Activated CD4-positive, alpha-beta T cell treated with anti-CD3 and anti-CD28 coated beads, Interleukin-2, amount 10 ng/mL, durations not matched to agents 24 days and 14 days (primary cell): ENCODE results near the gene ATF3. TPM values are rescaled to one million over a fixed set of nuclear protein-coding genes. Genes with fewer than 3 reads are reported as not detected.

Experiments used
- DNase-seq: peaks from one replicate; pipeline ENCODE4 v3.0.0; 2022
- H3K27ac Mint-ChIP-seq: one replicate; pipeline ENCODE4 v1.8.0; 2022; ENCODE audit warnings: mild to moderate bottlenecking, mixed read lengths
- H3K27me3 Mint-ChIP-seq: one replicate; pipeline ENCODE4 v1.8.0; 2022; ENCODE audit warnings: mixed read lengths
- H3K36me3 Mint-ChIP-seq: one replicate; pipeline ENCODE4 v1.8.0; 2022; ENCODE audit warnings: low read depth, mild to moderate bottlenecking, mixed read lengths
- H3K4me1 Mint-ChIP-seq: one replicate; pipeline ENCODE4 v1.8.0; 2021; ENCODE audit warnings: mixed read lengths
- H3K4me3 Mint-ChIP-seq: one replicate; pipeline ENCODE4 v1.8.0; 2022; ENCODE audit warnings: mild to moderate bottlenecking, moderate library complexity, mixed read lengths
- H3K9me3 Mint-ChIP-seq: one replicate; pipeline ENCODE4 v1.8.0; 2021; ENCODE audit warnings: mixed read lengths
- intact Hi-C: fragments of 100-400 bp; cut with micrococcal nuclease; formaldehyde crosslinking; loops from one replicate; pipeline ENCODE4 v1.15.1; 2023
- total RNA-seq: library from RNA; stranded (reverse); gene quantifications from 2 replicates; pipeline ENCODE4 v1.2.3, GENCODE V29; 2022

The ATF3 gene
- total RNA-seq, 1 donor from 2014 or later, result 21.2 TPM

- no peak for DNase-seq
- Mint-ChIP-seq H3K36me3 (peaks cover 11% of the 10 kb centered on the region), H3K4me1 (peaks cover 47% of the 10 kb centered on the region), H3K9me3 (no peaks in the 10 kb centered on the region), H3K27ac (peak overlapping the region; percentile 96), H3K4me3 (peak overlapping the region; percentile 90), H3K27me3 (peaks cover 41% of the 10 kb centered on the region)
- intact Hi-C loops, result loop anchor here (1.0 to 10.0 kb wide), 11 partner anchors 23 to 1031 kb away; partner anchors contain the start of genes DTL, FLVCR1, INTS7 and NENF
These were observed 609 bp upstream of the ATF3 start for GRCh38 chr1:212607913-212608391.

DNA sequence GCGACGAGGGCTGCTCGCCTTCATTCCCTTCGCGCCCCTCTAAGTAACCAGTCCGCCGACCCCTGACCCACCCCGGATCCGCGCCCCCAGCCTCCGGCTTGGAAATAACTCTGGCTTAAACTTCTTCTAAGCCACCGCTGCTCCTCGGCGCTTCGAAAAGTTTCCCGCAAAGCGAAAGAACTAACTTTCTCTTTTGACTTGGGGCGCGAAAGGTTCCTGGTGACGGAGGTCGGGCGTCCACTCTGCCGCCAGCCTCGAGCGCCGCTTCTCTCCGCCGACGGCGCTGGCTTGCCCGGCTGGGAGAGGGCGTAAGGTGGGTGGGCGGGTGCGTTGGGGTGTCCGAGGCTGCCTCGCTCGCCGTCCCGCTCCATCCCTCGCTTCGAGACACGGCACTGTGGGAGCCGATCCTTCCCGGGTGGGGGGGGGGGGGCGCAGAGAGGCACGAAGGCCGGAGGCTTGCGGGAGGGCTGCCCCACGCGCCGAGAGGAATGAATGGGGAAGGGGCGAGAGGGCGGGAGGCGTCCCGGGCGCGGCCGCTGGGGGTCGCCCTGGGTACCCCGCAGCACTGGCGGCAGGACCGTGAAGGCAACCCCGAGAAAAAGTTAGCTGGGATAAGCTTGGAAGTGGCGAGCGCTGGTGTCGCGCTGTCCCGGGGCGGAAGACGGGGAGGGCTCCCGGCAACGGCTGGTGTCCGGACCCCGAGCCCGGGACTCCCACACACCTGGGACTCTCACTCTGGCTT lies 569 bp downstream of the ATF3 start:
- Mint-ChIP-seq H3K27me3 (peaks cover 33% of the 10 kb centered on the region), H3K4me3 (peak overlapping the region; percentile 90), H3K4me1 (peaks cover 56% of the 10 kb centered on the region), H3K27ac (peak overlapping the region; percentile 96), H3K36me3 (peaks cover 15% of the 10 kb centered on the region), H3K9me3 (no peaks in the 10 kb centered on the region)
- DNase-seq, result peak; percentile 92
- intact Hi-C loops, result loop anchor here (1.0 to 10.0 kb wide), 12 partner anchors 14 to 1032 kb away; partner anchors contain the start of genes DTL, FLVCR1, INTS7 and NENF

DNA sequence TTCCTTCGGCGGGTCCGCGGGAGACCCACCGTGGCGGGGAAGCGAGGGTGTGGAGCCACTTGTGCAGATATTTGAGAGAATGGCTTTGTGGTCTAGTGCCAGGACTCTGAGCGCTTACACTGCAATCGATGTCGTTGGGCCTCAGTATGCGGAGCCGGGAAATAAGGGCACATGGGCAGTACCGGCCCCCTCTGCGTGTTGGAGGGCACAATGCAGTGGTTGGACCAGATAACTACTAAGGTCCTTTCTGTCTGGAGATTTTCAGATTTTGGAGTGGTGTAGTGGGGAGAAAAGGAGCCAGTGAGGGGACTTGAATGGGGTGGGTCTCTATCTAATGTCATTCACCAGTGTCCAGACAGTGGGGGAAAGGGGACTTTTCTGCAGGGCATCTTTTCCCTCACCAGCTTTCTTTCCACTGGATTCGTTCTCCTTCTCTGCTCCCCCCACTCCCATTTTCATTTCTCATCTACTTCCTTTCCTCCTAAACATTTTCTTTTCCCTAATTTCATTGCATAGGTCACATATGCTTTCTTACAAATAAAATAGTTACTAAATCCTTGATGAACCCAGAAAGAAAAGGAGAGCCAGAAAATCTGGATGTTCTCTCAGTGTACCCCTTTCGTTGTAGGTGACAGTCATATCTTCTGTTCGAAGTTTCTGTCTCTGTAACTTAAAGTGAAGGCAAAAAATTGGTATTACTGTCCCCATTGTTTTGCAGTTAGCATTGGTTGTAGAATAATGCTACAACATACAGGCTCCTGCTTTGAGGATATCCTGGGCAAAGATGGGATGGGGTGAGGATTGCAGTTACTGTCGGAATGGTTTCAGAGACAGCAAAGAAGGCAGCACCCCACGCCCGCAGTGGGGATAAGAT lies 1.4 kb downstream of the ATF3 start:
- peak overlapping the region; percentile 80 for H3K27ac Mint-ChIP-seq
- DNase-seq, result no peak
- H3K27me3 Mint-ChIP-seq, result peaks cover 25% of the 10 kb centered on the region
- intact Hi-C loops, result loop anchor here (1.0 to 10.0 kb wide), 11 partner anchors 15 to 1033 kb away; partner anchors contain the start of genes DTL, FLVCR1, INTS7 and NENF
- H3K36me3 Mint-ChIP-seq, result peaks cover 20% of the 10 kb centered on the region
- H3K4me3 Mint-ChIP-seq, result peak overlapping the region; percentile 90
- H3K9me3 Mint-ChIP-seq, result no peaks in the 10 kb centered on the region
- H3K4me1 Mint-ChIP-seq, result peaks cover 62% of the 10 kb centered on the region

- DNase-seq, result no peak
- peak overlapping the region; percentile 64 for H3K27ac Mint-ChIP-seq
- H3K4me1 Mint-ChIP-seq, result peaks cover 60% of the 10 kb centered on the region
- peaks cover 26% of the 10 kb centered on the region for H3K36me3 Mint-ChIP-seq
- H3K27me3 Mint-ChIP-seq, result peaks cover 18% of the 10 kb centered on the region
- peak overlapping the region; percentile 90 for H3K4me3 Mint-ChIP-seq
- intact Hi-C loops, result no loop called here
- no peaks in the 10 kb centered on the region for H3K9me3 Mint-ChIP-seq
These were observed 2.0 kb downstream of the ATF3 start for GRCh38 chr1:212610575-212610967.

DNA sequence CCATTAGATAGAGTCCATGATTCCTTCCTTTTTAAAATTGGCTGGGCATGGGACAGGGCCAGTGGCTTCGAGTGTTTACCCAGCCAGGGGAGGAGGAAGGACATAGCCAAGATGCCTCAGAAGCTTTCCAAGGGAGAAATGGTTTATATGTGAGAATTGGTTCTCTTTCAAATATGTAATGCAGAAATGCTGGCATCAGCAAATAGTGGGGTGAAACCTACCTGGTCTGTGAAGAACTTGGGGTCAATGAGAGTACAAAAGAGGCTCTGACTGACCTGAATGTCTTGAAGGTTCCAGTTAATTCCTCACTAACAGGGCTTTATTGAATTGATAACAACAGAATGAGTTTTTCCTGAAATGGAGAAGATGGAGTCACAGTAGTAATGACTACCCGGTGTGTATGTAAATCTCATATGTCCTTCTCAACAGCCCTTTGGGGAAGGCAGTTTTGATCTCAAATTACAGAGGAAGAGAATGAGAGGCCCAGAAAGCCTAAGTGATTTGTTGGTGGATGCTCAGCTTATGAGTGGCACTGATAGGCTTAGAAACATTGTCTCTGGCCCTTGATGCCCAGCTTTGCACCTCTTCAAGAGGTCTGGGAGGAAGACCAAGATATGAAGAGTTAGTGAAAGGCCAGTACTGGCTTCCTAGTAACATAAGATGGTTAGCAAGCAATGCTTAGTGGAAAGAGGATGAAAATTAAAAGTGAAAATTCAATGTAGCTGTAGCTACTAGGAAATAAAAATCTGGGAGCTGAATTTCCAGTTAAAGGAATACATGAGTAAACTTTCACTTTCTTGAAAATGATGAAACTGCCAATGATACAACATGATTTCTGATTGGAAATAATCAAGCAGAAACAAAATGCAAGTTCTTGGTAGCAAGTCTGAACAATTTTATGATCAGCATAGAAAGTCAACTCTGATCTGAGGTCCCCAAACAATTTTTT lies 2.7 kb downstream of the ATF3 start:
- intact Hi-C loops, result no loop called here
- Mint-ChIP-seq H3K27me3 (peaks cover 11% of the 10 kb centered on the region), H3K9me3 (no peaks in the 10 kb centered on the region), H3K36me3 (peaks cover 32% of the 10 kb centered on the region), H3K27ac (peak overlapping the region; percentile 51), H3K4me3 (peak overlapping the region; percentile 90), H3K4me1 (peaks cover 53% of the 10 kb centered on the region)
- DNase-seq, result no peak

GRCh38 chr1:212612041-212612961 lies 3.7 kb downstream of the ATF3 start:
- intact Hi-C loops, result no loop called here
- H3K4me3 Mint-ChIP-seq, result no peak overlapping the region

DNA sequence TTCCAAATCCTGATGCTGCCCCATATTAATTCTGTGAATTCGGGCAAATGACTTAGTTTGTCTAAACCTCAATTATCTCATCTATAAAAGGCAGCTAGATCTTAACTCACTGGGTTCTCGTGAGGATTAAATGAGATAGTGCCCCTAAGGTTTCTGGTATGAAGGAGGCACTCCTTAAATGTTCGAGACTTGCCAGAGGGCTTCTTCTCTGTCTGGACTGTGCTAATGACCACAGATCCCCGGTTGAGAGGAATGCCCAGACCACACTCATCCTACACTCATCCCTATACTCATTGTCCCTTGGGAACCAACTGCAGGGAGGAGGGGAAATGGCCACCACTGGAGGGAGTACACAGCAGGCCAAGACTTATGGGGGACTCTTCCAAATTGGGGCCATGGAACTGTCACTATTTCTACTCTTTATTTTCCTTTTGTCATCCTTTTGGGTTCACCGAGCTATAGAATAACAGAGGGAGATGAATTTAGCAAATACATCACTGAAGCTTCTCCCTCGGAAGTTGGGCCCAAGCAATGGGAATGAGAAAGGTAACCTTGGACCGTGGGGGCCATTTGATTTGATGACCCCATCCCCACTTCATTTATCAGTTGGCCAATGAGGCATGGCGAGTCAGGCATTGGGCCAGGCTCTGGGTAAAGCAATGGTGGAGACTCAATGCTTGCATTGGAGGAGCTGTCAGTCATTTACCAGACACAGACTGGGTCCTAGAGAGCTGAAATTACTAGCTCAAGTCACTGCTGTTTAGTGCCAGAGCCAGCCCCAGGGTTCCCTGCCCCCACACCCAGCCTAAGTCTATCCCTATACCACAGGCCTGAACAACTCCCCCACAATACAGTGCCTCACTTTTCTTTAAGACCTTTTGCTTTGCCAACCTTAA lies 5.1 kb downstream of the ATF3 start:
- Mint-ChIP-seq H3K36me3 (peaks cover 54% of the 10 kb centered on the region), H3K4me3 (no peak overlapping the region), H3K4me1 (peaks cover 43% of the 10 kb centered on the region), H3K27me3 (no peaks in the 10 kb centered on the region), H3K9me3 (no peaks in the 10 kb centered on the region), H3K27ac (peak overlapping the region; percentile 52)
- intact Hi-C loops, result no loop called here
- peak; percentile 59 for DNase-seq

More at GRCh38 chr1:212612041-212612961, 3.7 kb downstream of the ATF3 start:
- no peak for DNase-seq
- no peak overlapping the region for H3K27ac Mint-ChIP-seq
- H3K27me3 Mint-ChIP-seq, result peaks cover 4% of the 10 kb centered on the region
- no peaks in the 10 kb centered on the region for H3K9me3 Mint-ChIP-seq
- H3K4me1 Mint-ChIP-seq, result peaks cover 47% of the 10 kb centered on the region
- H3K36me3 Mint-ChIP-seq, result peaks cover 42% of the 10 kb centered on the region

DNA sequence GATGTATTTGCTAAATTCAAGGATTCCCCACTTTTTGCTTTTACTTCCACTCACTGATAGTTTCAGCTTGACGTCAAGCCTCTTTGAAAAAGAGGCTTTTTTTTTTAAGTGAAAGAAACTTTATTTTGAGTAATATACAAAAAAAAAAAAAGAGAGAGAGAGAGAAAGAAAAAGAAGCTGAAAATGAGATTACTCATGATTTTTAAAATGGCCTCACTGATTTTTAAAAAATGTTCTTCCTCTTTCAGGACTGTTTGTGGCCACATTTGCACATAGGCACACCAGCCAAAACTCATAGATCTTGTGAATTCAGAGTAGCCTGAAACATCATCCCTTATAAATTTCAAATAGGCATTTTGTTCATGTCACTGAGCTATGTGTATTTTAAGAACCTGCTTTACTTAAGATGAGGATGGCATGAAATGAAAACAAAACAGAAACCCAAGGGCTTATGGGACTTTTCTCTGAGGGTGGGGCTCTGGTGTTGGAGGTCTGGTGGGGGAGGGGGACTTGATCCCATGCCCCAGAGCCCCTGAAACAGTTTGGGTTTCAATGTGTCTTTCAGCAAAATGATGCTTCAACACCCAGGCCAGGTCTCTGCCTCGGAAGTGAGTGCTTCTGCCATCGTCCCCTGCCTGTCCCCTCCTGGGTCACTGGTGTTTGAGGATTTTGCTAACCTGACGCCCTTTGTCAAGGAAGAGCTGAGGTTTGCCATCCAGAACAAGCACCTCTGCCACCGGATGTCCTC lies 6.1 kb downstream of the ATF3 start:
- H3K27me3 Mint-ChIP-seq, result no peaks in the 10 kb centered on the region
- intact Hi-C loops, result no loop called here
- peaks cover 60% of the 10 kb centered on the region for H3K36me3 Mint-ChIP-seq
- H3K27ac Mint-ChIP-seq, result peak overlapping the region; percentile 75
- H3K4me1 Mint-ChIP-seq, result peaks cover 43% of the 10 kb centered on the region
- H3K9me3 Mint-ChIP-seq, result no peaks in the 10 kb centered on the region
- no peak overlapping the region for H3K4me3 Mint-ChIP-seq
- DNase-seq, result peak; percentile 60

DNA sequence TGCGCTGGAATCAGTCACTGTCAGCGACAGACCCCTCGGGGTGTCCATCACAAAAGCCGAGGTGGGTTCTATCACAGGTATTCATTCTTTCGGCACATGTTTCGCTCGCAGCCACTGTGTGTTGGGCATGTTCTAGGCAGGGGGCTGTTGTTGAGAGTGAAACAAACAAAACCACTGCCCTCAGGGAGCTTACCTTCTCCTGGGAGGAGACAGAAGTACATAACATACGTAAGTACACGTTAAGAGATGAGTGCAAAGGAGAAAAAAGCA lies 6.6 kb downstream of the ATF3 start:
- peaks cover 40% of the 10 kb centered on the region for H3K4me1 Mint-ChIP-seq
- H3K4me3 Mint-ChIP-seq, result no peak overlapping the region
- intact Hi-C loops, result no loop called here
- no peaks in the 10 kb centered on the region for H3K27me3 Mint-ChIP-seq
- H3K27ac Mint-ChIP-seq, result no peak overlapping the region
- peaks cover 62% of the 10 kb centered on the region for H3K36me3 Mint-ChIP-seq
- DNase-seq, result no peak
- H3K9me3 Mint-ChIP-seq, result no peaks in the 10 kb centered on the region

- no peaks in the 10 kb centered on the region for H3K27me3 Mint-ChIP-seq
- H3K36me3 Mint-ChIP-seq, result peaks cover 64% of the 10 kb centered on the region
- no peak overlapping the region for H3K27ac Mint-ChIP-seq
- peaks cover 22% of the 10 kb centered on the region for H3K4me1 Mint-ChIP-seq
- H3K9me3 Mint-ChIP-seq, result no peaks in the 10 kb centered on the region
- DNase-seq, result no peak
- intact Hi-C loops, result no loop called here
- H3K4me3 Mint-ChIP-seq, result no peak overlapping the region
These were observed 10.1 kb downstream of the ATF3 start for GRCh38 chr1:212618466-212619210.

DNA sequence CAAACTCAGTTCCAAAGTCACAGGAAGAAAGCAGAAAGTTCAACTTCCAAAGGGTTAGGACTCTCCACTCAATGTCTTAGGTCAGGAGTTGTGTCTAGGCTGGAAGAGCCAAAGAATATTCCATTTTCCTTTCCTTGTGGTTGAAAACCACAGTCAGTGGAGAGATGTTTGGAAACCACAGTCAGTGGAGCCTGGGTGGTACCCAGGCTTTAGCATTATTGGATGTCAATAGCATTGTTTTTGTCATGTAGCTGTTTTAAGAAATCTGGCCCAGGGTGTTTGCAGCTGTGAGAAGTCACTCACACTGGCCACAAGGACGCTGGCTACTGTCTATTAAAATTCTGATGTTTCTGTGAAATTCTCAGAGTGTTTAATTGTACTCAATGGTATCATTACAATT lies 11.7 kb downstream of the ATF3 start:
- H3K36me3 Mint-ChIP-seq, result peaks cover 54% of the 10 kb centered on the region
- DNase-seq, result no peak
- H3K4me1 Mint-ChIP-seq, result peaks cover 13% of the 10 kb centered on the region
- no peak overlapping the region for H3K27ac Mint-ChIP-seq
- H3K27me3 Mint-ChIP-seq, result no peaks in the 10 kb centered on the region
- intact Hi-C loops, result no loop called here
- no peaks in the 10 kb centered on the region for H3K9me3 Mint-ChIP-seq
- no peak overlapping the region for H3K4me3 Mint-ChIP-seq
